ENCODE results near the gene CRYBA2. TPM values are rescaled to one million over a fixed set of nuclear protein-coding genes. Genes with fewer than 3 reads are reported as not detected.
A peak's percentile ranks its signal among the peaks of the same experiment; 100 is the strongest.

CRYBA2 gene
- total RNA-seq, 1 experiment from 2014 or later, result 0.59 TPM

DNA sequence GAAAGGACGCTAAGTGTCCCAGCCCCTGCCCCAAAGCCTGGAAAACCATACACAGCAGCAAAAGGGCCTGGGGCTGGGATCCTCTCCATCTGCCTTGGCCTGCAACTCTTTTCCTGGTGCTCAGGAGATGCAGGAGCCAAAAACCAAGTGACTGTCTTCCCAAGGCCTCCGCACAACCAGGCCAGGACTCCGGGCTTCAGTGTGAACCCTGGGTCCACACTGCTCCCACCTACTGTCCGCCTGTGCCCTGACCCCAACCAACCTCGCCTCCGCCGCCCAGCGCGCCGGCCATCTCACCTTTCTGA lies 9.3 kb downstream of the CRYBA2 start:
- Histone ChIP-seq H3K27me3 (replicated peaks; ENCODE audit: control insufficient read depth, insufficient read depth, low read length) (peaks cover 11% of the 10 kb centered on the region), H3K9me3 (no peaks in the 10 kb centered on the region), H3K4me3 (ENCODE audit: low read depth, low read length) (no peak overlapping the region), H3K36me3 (ENCODE audit: control insufficient read depth, insufficient read depth, low read length) (no peaks in the 10 kb centered on the region), H3K4me1 (peaks cover 14% of the 10 kb centered on the region)
- peaks cover 38% of the 10 kb centered on the region for H3K27me3 Mint-ChIP-seq (ENCODE audit: insufficient read depth, unreplicated experiment)
- intact Hi-C loops (cut with micrococcal nuclease; ENCODE audit: unreplicated experiment), result loop anchor here (5.0 kb wide), 1 partner anchor 43 kb away; no protein-coding TSS in a partner anchor
- H3K36me3 Mint-ChIP-seq (ENCODE audit: insufficient read depth, unreplicated experiment), result no peaks in the 10 kb centered on the region
- DNase-seq, result no peak
- ChIA-PET POLR2A (no interaction called here), CTCF (interaction anchor here (0.9 kb wide), 2 partner anchors 24 to 136 kb away, joined by 3 to 5 read pairs; no protein-coding TSS in a partner anchor)
- TF ChIP-seq, protein P1, sequence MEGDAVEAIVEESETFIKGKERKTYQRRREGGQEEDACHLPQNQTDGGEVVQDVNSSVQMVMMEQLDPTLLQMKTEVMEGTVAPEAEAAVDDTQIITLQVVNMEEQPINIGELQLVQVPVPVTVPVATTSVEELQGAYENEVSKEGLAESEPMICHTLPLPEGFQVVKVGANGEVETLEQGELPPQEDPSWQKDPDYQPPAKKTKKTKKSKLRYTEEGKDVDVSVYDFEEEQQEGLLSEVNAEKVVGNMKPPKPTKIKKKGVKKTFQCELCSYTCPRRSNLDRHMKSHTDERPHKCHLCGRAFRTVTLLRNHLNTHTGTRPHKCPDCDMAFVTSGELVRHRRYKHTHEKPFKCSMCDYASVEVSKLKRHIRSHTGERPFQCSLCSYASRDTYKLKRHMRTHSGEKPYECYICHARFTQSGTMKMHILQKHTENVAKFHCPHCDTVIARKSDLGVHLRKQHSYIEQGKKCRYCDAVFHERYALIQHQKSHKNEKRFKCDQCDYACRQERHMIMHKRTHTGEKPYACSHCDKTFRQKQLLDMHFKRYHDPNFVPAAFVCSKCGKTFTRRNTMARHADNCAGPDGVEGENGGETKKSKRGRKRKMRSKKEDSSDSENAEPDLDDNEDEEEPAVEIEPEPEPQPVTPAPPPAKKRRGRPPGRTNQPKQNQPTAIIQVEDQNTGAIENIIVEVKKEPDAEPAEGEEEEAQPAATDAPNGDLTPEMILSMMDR (IDR thresholded peaks at IDR 0.05; ENCODE audit: insufficient read depth in 1 of 2, low read depth in 1 of 2, low read length in 1 of 2, severe bottlenecking in 1 of 2, unreplicated experiment in 1 of 2), result no peak
- no TSS peak for BruUV-seq (replicated peaks)
- H3K27ac Mint-ChIP-seq (ENCODE audit: unreplicated experiment), result no peak overlapping the region
- H3K4me3 Mint-ChIP-seq (ENCODE audit: unreplicated experiment), result no peak overlapping the region
- H3K4me1 Mint-ChIP-seq (ENCODE audit: low read depth, unreplicated experiment), result peaks cover 6% of the 10 kb centered on the region
- no peaks in the 10 kb centered on the region for H3K9me3 Mint-ChIP-seq (ENCODE audit: unreplicated experiment)

DNA sequence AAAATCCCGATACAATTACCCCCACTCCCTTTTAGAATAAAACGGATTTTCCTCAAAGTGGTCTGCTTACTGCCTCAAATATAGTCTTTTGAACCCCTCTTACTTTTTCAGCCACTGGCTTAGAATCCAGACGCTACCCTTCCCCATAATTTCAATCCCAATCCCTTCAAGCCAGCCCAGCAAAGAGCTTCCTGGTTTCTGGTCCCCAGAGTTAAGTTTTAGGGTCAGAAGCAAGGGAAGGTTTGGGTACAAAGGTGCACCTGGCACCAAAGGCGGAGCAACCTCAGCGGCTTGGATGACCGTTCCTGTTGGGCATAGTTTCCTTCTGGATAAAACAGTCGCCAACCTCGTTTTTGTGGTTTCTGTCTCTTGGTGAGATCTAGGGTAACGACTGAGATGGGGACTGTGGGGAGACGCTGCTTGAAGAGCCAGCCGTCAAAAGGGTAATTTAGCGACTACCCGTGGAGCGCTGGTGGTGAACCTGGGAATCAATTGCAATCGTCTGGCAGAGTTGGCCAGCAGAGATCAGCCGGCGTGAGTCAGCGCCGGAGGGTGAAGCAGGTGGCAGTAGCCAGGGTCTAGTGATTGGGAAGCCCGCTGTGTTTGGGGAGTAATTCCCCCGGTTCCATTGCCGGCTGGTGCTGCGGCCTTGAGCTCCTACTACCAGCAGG lies 9.8 kb downstream of the CRYBA2 start:
- Histone ChIP-seq H3K9me3 (no peaks in the 10 kb centered on the region), H3K4me1 (peaks cover 14% of the 10 kb centered on the region), H3K27me3 (replicated peaks; ENCODE audit: control insufficient read depth, insufficient read depth, low read length) (peaks cover 11% of the 10 kb centered on the region), H3K4me3 (ENCODE audit: low read depth, low read length) (no peak overlapping the region), H3K36me3 (ENCODE audit: control insufficient read depth, insufficient read depth, low read length) (no peaks in the 10 kb centered on the region)
- POLR2A ChIA-PET, result no interaction called here
- intact Hi-C loops (cut with micrococcal nuclease; ENCODE audit: unreplicated experiment), result loop anchor here (5.0 kb wide), 1 partner anchor 44 kb away; no protein-coding TSS in a partner anchor
- BruUV-seq (replicated peaks), result no TSS peak
- Mint-ChIP-seq H3K4me1 (ENCODE audit: low read depth, unreplicated experiment) (peaks cover 6% of the 10 kb centered on the region), H3K36me3 (ENCODE audit: insufficient read depth, unreplicated experiment) (no peaks in the 10 kb centered on the region), H3K4me3 (ENCODE audit: unreplicated experiment) (no peak overlapping the region), H3K9me3 (ENCODE audit: unreplicated experiment) (no peaks in the 10 kb centered on the region), H3K27ac (ENCODE audit: unreplicated experiment) (no peak overlapping the region), H3K27me3 (ENCODE audit: insufficient read depth, unreplicated experiment) (peaks cover 36% of the 10 kb centered on the region)
- peak in 1 of 2 experiments; percentile 28 for DNase-seq
- CTCF ChIA-PET, result interaction anchor here (0.9 kb wide), 2 partner anchors 25 to 136 kb away, joined by 3 to 5 read pairs; no protein-coding TSS in a partner anchor
- TF ChIP-seq, protein P1 (IDR thresholded peaks at IDR 0.05; ENCODE audit: insufficient read depth in 1 of 2, low read depth in 1 of 2, low read length in 1 of 2, severe bottlenecking in 1 of 2, unreplicated experiment in 1 of 2), result no peak

DNA sequence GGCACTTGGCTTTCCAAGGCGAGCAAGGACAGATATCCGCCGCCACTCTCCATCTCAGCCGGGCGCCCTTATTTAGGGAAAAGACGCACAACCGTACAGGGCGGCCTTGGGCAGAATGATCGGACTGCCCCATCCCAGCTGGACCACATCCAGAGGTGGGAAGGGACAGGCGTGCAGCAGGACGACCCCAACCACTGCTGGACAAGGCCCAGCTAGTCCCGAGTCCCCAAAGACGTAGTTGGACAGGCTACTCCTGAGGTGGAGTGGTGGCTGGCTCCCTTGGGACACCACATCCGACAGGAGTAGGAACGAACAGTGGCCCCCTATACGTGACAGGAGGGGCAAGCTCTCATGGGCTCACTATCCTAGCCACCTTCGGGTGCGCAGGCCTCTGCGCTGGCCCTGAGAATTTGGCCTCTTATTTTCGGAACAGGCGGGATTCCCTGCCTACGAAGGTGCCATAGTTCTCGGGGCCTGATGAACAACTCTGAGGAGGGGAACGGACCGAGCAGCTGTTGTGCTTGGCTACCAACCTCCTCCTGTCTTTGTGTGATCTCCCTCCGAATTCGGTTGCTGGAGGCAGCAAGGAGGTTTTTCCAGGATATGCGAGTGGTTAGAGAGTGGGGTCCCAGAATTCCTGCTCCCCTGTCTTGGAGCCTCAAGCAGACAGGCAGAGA lies 10.5 kb downstream of the CRYBA2 start:
- Mint-ChIP-seq H3K27me3 (ENCODE audit: insufficient read depth, unreplicated experiment) (peaks cover 36% of the 10 kb centered on the region), H3K4me3 (ENCODE audit: unreplicated experiment) (no peak overlapping the region), H3K36me3 (ENCODE audit: insufficient read depth, unreplicated experiment) (no peaks in the 10 kb centered on the region), H3K9me3 (ENCODE audit: unreplicated experiment) (no peaks in the 10 kb centered on the region), H3K27ac (ENCODE audit: unreplicated experiment) (no peak overlapping the region), H3K4me1 (ENCODE audit: low read depth, unreplicated experiment) (peaks cover 6% of the 10 kb centered on the region)
- no peaks in the 10 kb centered on the region for H3K36me3 ChIP-seq (ENCODE audit: control insufficient read depth, insufficient read depth, low read length)
- TF ChIP-seq, protein P1 (IDR thresholded peaks at IDR 0.05; ENCODE audit: insufficient read depth in 1 of 2, low read depth in 1 of 2, low read length in 1 of 2, severe bottlenecking in 1 of 2, unreplicated experiment in 1 of 2), result no peak
- H3K9me3 ChIP-seq, result no peaks in the 10 kb centered on the region
- intact Hi-C loops (cut with micrococcal nuclease; ENCODE audit: unreplicated experiment), result loop anchor here (5.0 kb wide), 1 partner anchor 45 kb away; no protein-coding TSS in a partner anchor
- H3K4me1 ChIP-seq, result peaks cover 14% of the 10 kb centered on the region
- ChIA-PET CTCF (interaction anchor here (0.9 kb wide), 1 partner anchor 135 kb away, joined by 3 read pairs; no protein-coding TSS in a partner anchor), POLR2A (no interaction called here)
- peak in 1 of 2 experiments; percentile 27 for DNase-seq
- peaks cover 11% of the 10 kb centered on the region for H3K27me3 ChIP-seq (replicated peaks; ENCODE audit: control insufficient read depth, insufficient read depth, low read length)
- no TSS peak for BruUV-seq (replicated peaks)
- H3K4me3 ChIP-seq (ENCODE audit: low read depth, low read length), result no peak overlapping the region
